ENCODE data around the gene TMEM250. TPM values are rescaled to one million over a fixed set of nuclear protein-coding genes. Genes with fewer than 3 reads are reported as not detected.

TMEM250 gene
- total and polyA plus RNA-seq, 2 of the 4 experiments (the other 2 are of a cell fraction): 14.0 to 17.5 TPM

GRCh38 chr9:136093995-136094881, 24.4 kb downstream of the TMEM250 start:
- Histone ChIP-seq H3K4ac (ENCODE audit: low read depth, low read length) (peak overlapping the region; percentile 84), H2AFZ (replicated peaks; ENCODE audit: low read length, poor library complexity) (peak overlapping the region; percentile 71), H3K36me3 (ENCODE audit: control insufficient read depth, insufficient read depth, low read length) (peaks cover 6% of the 10 kb centered on the region; the same call in 1 of the 2 replicates), H3K9me3 (ENCODE audit: control insufficient read depth, insufficient read depth, low read length) (no peaks in the 10 kb centered on the region), H3K14ac (replicated peaks; ENCODE audit: low read depth, low read length) (peak overlapping the region; percentile 55; the same call in 1 of the 2 replicates), H2BK20ac (ENCODE audit: low read depth, low read length) (no peak overlapping the region), H3K9ac (ENCODE audit: low read depth, low read length) (peak overlapping the region; percentile 92), H2AK9ac (replicated peaks; ENCODE audit: low read depth, low read length, poor library complexity) (peak overlapping the region; percentile 90), H3K56ac (ENCODE audit: extremely low read depth, insufficient read depth, low read length) (peak overlapping the region; percentile 66), H3K18ac (ENCODE audit: low read depth, low read length) (peak overlapping the region; percentile 73; the same call in 1 of the 2 replicates), H4K8ac (ENCODE audit: low read depth in 2 of 2, low read length in 2 of 2) (peak overlapping the region; percentile 18 to 47; a peak in 2 of 4 replicates), H2BK15ac (ENCODE audit: low read depth, low read length) (no peak overlapping the region), H3K27me3 (ENCODE audit: control insufficient read depth, insufficient read depth, low read length) (no peaks in the 10 kb centered on the region), H2BK5ac (ENCODE audit: low read depth, low read length, poor library complexity, severe bottlenecking) (peak overlapping the region; percentile 51), H3K79me1 (ENCODE audit: low read depth in 1 of 2, low read length in 2 of 2) (peaks cover 9 to 51% of the 10 kb centered on the region in 2 experiments; a peak in 3 of 4 replicates), H3K4me3 (ENCODE audit: insufficient read depth, low read depth, low read length) (peak overlapping the region; percentile 94), H4K20me1 (ENCODE audit: insufficient read depth, low read length) (peaks cover 48% of the 10 kb centered on the region), H4K91ac (ENCODE audit: insufficient read depth, low read depth, low read length) (peak overlapping the region; percentile 20; the same call in 1 of the 2 replicates), H3K4me2 (ENCODE audit: low read depth, low read length) (peak overlapping the region; percentile 94), H3K9me1 (ENCODE audit: insufficient read depth, low read length) (peaks cover 5% of the 10 kb centered on the region), H3K23ac (ENCODE audit: low read depth, low read length) (peak overlapping the region; percentile 59; the same call in 1 of the 2 replicates), H3K27ac (ENCODE audit: insufficient read depth, low read length) (peak overlapping the region; percentile 80), H2BK120ac (ENCODE audit: low read depth, low read length) (no peak overlapping the region), H4K5ac (ENCODE audit: low read depth, low read length) (peak overlapping the region; percentile 83; the same call in 1 of the 2 replicates), H2AK5ac (ENCODE audit: low read depth, low read length) (peak overlapping the region; percentile 47), H3K4me1 (ENCODE audit: control insufficient read depth, insufficient read depth, low read length) (peaks cover 23% of the 10 kb centered on the region)
- BruUV-seq (replicated peaks): no TSS peak
- ATAC-seq (ENCODE audit: low read depth) (peak; percentile 46), DNase-seq (peak; percentile 31)
- dilution Hi-C loops (cut with HindIII; ENCODE audit: low sequenced_read_pairs, unreplicated experiment) (no loop called here), in situ Hi-C loops (cut with MboI; ENCODE audit: low sequenced_read_pairs) (no loop called here), intact Hi-C loops (cut with micrococcal nuclease) (loop anchor here (2.0 kb wide), 1 partner anchor 25 kb away; the partner anchor contains the start of gene TMEM250)
- POLR2A ChIA-PET (ENCODE audit: unreplicated experiment): no interaction called here
- CTCF ChIA-PET: interaction anchor here (1.3 kb wide), 1 partner anchor 28 kb away, joined by 5 read pairs; no protein-coding TSS in a partner anchor
- 3% methylated on average over 24 of the region's 74 CpGs; no CpG with 5 or more reads in 1 of the 2 experiments for WGBS, 2 experiments (ENCODE audit: extremely low coverage in 2 of 2, insufficient read length in 1 of 2)
- TF ChIP-seq USF2 (IDR thresholded peaks at IDR 0.05; ENCODE audit: low read depth, low read length): peak; percentile 92
- TF ChIP-seq RCOR1 (IDR thresholded peaks at IDR 0.05; ENCODE audit: insufficient replicate concordance, low read length): no peak
- no peak for TF ChIP-seq CHD1 (IDR thresholded peaks at IDR 0.05; ENCODE audit: low read depth, low read length)
- no peak for TF ChIP-seq NFE2L2 (IDR thresholded peaks at IDR 0.05; ENCODE audit: low read depth, low read length)
- no peak for TF ChIP-seq MAFK (IDR thresholded peaks at IDR 0.05; ENCODE audit: low read depth, low read length)
- TF ChIP-seq MAZ (IDR thresholded peaks at IDR 0.05; ENCODE audit: borderline replicate concordance, low read depth, low read length): peak; percentile 22; the same call in 1 of the 2 replicates
- no peak for TF ChIP-seq ELK1 (IDR thresholded peaks at IDR 0.05; ENCODE audit: borderline replicate concordance, low read depth, low read length)
- no peak; the same call in 1 of the 2 replicates for TF ChIP-seq BHLHE40 (IDR thresholded peaks at IDR 0.05; ENCODE audit: low read depth, low read length)
- TF ChIP-seq CEBPB (IDR thresholded peaks at IDR 0.05; ENCODE audit: low read depth, low read length): no peak
- no peak for TF ChIP-seq CTCF (conservative IDR thresholded peaks at IDR 0.05; ENCODE audit: low read depth, low read length)
- TF ChIP-seq RAD21 (IDR thresholded peaks at IDR 0.05; ENCODE audit: low read length): no peak
- no peak for TF ChIP-seq SMC3 (IDR thresholded peaks at IDR 0.05; ENCODE audit: low read depth, low read length)

All from IMR-90 (cell line).